Neuron (in vitro differentiated cells): ENCODE data around the gene PTCHD4.
"Not testable (repeated sequence)": the region's sequence is repeated elsewhere in the genome, so short reads cannot be mapped to it uniquely, and the experiment has no call there.

ENCODE experiments used
- H2AFZ ChIP-seq: one replicate; pipeline ENCODE4 v1.6.1; 2013; ENCODE audit warnings: low read depth, mild to moderate bottlenecking, inconsistent platforms, low read length, moderate library complexity
- H3K27me3 ChIP-seq: one replicate; pipeline ENCODE4 v1.6.1; 2013; ENCODE audit warnings: low read length; ENCODE audit not compliant: insufficient read depth
- H3K36me3 ChIP-seq: one replicate; pipeline ENCODE4 v1.6.1; 2013; ENCODE audit warnings: low read length; ENCODE audit not compliant: insufficient read depth
- H3K4me1 ChIP-seq: one replicate; pipeline ENCODE4 v1.6.1; 2013; ENCODE audit warnings: low read length; ENCODE audit not compliant: insufficient read depth
- H3K4me3 ChIP-seq: 2 replicates; pipeline ENCODE4 v1.5.1; 2013; ENCODE audit warnings: mild to moderate bottlenecking, low read length, moderate library complexity
- H3K9me3 ChIP-seq: one replicate; pipeline ENCODE4 v1.6.1; 2013; ENCODE audit warnings: low read length

The PTCHD4 gene

DNA sequence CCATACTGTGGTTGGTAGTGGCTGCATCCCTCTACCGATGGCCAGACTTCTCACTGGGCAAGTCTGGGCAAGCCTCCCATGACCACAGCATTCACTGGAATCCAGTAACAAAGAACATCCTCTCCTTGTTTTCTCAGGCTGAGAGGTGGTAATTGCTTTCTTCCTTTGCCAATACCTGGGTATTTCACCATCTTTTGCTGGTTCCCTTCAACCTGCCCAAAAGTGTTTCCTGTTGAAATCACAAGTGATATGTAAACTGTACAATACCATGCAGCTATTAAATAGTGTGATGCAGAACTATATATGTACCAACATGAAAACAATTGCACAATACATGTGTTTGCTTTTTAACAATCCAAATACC lies at the start of gene PTCHD4:
Gene PTCHD4 (minus strand): TSS at position 55 of the 364 bp plus-strand sequence. CDS start 42,240 bp downstream, outside the sequence.
- no peaks in the 10 kb centered on the region for H3K9me3 ChIP-seq
- peak within 1 kb of the TSS; percentile 54 for H3K4me3 ChIP-seq
- H3K4me1 ChIP-seq: peaks cover 23% of the 10 kb centered on the region

DNA sequence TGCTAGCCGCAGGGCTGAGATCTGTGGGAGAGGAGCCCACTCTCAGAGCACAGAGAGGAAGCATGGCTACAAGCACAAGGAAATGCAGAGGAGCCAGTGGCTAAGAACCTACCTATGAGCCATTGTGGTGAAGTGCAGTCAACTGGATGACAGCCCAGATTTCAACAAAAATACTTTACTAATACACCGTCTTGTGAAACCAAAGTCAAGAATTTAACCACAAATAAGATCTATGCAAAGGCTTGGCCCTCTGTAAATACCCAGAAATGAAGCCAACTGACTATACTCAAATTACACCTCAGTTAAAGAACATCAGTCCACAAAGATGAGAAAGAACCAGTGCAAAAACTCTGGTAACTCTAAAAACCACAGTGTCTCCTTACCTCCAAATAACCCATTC lies 40.1 kb upstream of the PTCHD4 start:
- Histone ChIP-seq H2AFZ (no peak overlapping the region), H3K4me3 (no peak overlapping the region), H3K36me3 (no peaks in the 10 kb centered on the region), H3K9me3 (no peaks in the 10 kb centered on the region), H3K4me1 (no peaks in the 10 kb centered on the region), H3K27me3 (no peaks in the 10 kb centered on the region)

More for the DNA sequence above, at the start of gene PTCHD4:
- Histone ChIP-seq H3K36me3 (no peaks in the 10 kb centered on the region), H2AFZ (peak within 1 kb of the TSS; percentile 86), H3K27me3 (no peaks in the 10 kb centered on the region)

DNA sequence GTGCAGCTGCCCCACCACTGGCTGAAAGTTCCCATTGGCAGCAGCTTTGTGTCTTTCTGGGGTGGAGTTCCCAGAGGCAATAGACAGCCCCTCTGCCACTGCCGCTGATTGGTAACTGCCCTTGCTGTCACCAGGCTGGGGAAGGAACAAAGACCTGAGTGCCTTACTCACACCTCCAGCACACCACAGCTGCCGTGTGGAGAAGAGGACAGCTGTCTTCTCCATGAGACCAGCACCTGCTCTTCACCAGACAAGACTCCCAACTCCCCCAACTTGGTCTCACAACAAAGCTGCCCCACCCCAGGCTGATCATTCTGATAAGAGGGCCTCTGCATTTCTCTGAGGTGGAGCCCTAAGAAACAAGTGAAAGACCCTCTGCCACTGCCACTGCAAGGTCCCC lies 39.7 kb upstream of the PTCHD4 start:
- H3K27me3 ChIP-seq: no peaks in the 10 kb centered on the region

DNA sequence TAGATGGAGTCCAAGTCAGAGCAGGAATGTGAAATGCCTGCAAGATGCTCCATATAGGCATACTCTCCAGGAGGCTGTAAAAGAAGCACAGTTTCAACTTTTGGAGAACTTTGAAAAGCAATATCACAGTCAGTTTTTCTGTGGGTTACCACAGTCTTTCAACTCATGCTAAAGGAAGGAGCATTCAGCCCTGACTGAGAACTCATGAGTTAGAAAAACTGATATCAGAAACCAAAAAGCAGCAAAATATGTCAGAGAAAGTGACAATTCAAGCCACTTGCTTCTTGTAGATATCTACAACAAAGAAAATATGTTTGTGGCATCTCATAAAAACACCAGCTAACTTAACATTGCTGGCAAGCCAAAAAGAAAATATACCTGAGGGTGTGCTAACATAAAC lies 36.1 kb upstream of the PTCHD4 start:
- no peaks in the 10 kb centered on the region for H3K9me3 ChIP-seq
- H3K36me3 ChIP-seq: no peaks in the 10 kb centered on the region
- no peaks in the 10 kb centered on the region for H3K27me3 ChIP-seq
- no peak overlapping the region for H2AFZ ChIP-seq
- no peak overlapping the region for H3K4me3 ChIP-seq
- no peaks in the 10 kb centered on the region for H3K4me1 ChIP-seq

More for the DNA sequence above, 39.7 kb upstream of the PTCHD4 start:
- no peaks in the 10 kb centered on the region for H3K9me3 ChIP-seq
- H3K4me3 ChIP-seq: no peak overlapping the region
- no peak overlapping the region for H2AFZ ChIP-seq
- H3K4me1 ChIP-seq: no peaks in the 10 kb centered on the region
- no peaks in the 10 kb centered on the region for H3K36me3 ChIP-seq

DNA sequence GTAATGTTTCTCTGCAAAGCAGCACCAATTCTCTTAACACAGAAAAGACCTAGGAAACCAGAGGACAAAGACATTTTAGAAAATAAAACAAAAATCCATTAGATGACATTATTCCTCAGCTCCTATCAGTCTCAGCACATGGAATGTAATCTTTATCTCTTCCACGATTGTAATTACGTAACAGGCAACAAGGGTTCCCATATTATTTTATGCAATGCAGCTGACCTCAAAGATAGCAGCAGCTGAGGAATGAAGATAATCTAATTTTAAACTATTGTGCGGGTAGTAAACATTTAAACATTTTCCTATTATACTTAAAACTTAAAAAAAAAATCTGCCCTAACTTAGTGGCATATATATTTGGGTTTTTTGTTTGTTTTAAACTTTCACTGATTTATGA lies 33.0 kb upstream of the PTCHD4 start:
- Histone ChIP-seq H3K9me3 (no peaks in the 10 kb centered on the region), H3K36me3 (no peaks in the 10 kb centered on the region), H3K4me1 (no peaks in the 10 kb centered on the region), H2AFZ (no peak overlapping the region), H3K27me3 (no peaks in the 10 kb centered on the region), H3K4me3 (no peak overlapping the region)

DNA sequence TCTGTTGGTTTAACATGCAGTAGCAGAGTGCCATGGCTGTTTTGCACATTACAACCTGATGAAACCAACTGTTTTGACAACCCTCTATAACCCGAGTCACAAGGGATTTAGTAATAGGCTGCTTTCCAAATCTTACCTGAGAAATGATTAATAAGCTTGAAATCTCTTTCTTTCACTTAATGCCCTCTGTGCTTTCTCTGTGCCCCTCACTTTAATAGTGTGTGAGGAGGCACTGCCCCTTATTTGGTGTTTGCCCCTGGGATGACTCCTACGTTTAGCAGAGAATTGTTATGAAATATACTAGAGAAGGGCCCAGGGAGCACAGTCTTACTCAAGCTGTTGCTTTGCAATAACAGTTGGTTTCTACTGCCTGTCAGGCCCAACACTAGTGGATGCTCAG lies 31.0 kb upstream of the PTCHD4 start:
- no peaks in the 10 kb centered on the region for H3K27me3 ChIP-seq
- H3K36me3 ChIP-seq: no peaks in the 10 kb centered on the region
- no peaks in the 10 kb centered on the region for H3K4me1 ChIP-seq
- H2AFZ ChIP-seq: no peak overlapping the region
- no peak overlapping the region for H3K4me3 ChIP-seq
- H3K9me3 ChIP-seq: no peaks in the 10 kb centered on the region

DNA sequence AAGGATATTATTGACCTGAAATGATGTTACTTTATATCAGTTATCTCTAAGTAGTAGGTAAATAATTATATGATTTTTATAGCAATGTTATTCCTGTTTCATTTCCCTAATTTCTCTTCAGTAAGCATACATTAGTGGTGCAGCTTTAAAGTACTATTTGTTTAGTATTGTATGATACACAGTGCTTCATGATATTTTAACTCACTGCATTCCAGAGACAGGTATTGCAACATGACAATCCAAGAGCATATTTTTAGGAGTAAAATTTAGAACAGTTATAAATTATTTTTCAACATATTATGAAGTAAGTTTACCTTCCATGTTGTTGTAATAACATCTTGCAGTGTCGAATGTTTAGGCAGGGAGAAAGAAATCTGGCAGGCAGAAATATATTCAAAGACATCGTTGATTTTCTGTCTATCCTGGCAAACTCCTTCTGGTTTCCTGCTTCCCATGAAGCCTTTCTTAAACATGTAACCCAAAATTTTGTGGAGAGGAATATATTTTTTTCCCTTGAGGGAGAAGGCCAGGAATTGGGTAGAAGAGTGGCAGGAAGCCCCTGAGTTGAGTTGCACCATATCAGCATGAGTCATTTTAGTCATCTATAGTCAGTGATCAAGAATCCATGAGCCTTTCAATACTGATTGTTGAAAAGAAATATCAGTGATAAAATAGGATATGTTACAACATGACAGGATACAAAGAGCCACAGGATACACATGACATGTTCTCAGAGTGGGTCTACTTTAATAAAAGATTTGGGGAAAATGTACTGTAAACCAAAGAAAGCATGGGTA lies 29.0 kb upstream of the PTCHD4 start:
- Histone ChIP-seq H3K36me3 (no peaks in the 10 kb centered on the region), H3K27me3 (no peaks in the 10 kb centered on the region)

DNA sequence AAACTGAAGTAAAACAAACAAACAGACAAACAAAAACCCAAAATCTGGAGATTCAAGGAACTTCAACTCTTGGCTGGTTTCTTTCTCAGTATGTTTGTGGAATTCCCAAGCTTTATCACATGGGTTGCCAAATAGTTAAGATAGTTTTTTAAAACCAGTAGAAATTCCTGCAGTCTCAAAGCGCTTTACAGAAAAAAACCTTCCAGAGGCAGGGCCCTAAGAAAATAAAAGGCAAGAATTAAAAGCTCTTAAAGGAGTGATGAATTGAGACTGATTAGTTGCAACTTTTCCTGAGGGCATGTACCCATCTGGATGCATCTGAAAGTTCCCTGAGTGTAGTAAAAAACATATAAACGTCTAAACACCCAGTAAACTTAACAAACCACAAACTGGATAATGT lies 25.9 kb upstream of the PTCHD4 start:
- H3K4me3 ChIP-seq: no peak overlapping the region
- no peak overlapping the region for H2AFZ ChIP-seq
- no peaks in the 10 kb centered on the region for H3K27me3 ChIP-seq
- no peaks in the 10 kb centered on the region for H3K9me3 ChIP-seq
- H3K36me3 ChIP-seq: no peaks in the 10 kb centered on the region
- H3K4me1 ChIP-seq: no peaks in the 10 kb centered on the region

More for the DNA sequence above, 29.0 kb upstream of the PTCHD4 start:
- H2AFZ ChIP-seq: no peak overlapping the region
- H3K4me3 ChIP-seq: no peak overlapping the region
- H3K4me1 ChIP-seq: no peaks in the 10 kb centered on the region
- no peaks in the 10 kb centered on the region for H3K9me3 ChIP-seq

DNA sequence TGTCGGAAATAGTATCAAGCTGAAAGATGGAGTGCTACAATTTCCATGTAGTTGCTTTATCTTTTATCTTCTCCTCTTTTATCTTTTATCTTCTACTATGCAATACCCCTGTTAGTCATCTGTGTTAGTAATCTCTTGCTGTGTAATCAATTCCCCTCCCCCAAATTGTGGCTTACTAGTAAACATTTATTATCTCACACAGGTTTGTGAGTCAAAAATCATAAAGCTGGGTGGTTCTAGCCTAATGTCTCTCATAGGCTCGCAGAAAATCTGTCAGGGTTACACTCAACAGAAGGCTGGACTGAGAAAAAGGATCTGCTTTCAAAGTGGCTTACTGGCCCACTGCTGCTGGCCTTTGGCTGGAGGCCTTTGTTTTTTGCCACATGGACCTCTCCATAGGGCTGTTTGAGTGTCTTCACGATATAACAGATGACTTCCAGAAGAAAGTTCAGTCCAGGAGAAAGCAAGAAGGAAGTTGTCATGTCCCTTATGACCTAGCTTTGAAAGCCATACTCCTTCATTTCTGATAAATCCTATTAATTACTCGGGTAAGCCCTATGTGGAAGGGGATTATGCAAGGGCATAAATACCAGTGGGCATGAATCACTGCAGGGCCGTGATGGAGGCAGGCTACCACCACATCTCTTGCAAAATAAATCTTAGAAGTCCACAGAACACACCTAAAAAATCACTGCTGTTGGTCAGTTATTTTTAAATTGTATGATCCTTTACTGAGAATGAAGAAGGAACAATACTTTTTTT lies 24.5 kb upstream of the PTCHD4 start:
- Histone ChIP-seq H3K4me1 (no peaks in the 10 kb centered on the region), H3K36me3 (no peaks in the 10 kb centered on the region), H3K4me3 (no peak overlapping the region), H3K27me3 (no peaks in the 10 kb centered on the region), H3K9me3 (no peaks in the 10 kb centered on the region), H2AFZ (no peak overlapping the region)

DNA sequence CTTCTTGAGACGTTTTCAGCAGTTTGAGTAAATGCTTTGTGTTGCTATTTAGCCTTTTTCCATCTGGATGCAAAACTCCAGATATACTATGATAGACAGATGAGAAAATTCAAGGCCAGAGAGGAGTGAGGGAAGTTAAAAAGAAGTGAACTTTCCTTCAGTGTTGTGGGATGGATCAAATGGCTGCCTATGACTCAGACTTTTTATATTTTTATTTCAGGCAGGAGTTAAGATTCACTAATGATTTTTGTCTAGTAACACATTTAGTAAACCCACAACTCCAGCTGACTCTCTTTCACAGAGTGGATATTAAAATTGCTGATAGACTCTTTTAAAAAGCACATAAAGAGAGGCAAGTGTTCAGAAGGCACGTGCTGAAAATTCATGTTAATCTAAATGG lies 23.2 kb upstream of the PTCHD4 start:
- Histone ChIP-seq H2AFZ (no peak overlapping the region), H3K36me3 (no peaks in the 10 kb centered on the region), H3K4me1 (no peaks in the 10 kb centered on the region), H3K27me3 (no peaks in the 10 kb centered on the region), H3K9me3 (no peaks in the 10 kb centered on the region), H3K4me3 (no peak overlapping the region)

DNA sequence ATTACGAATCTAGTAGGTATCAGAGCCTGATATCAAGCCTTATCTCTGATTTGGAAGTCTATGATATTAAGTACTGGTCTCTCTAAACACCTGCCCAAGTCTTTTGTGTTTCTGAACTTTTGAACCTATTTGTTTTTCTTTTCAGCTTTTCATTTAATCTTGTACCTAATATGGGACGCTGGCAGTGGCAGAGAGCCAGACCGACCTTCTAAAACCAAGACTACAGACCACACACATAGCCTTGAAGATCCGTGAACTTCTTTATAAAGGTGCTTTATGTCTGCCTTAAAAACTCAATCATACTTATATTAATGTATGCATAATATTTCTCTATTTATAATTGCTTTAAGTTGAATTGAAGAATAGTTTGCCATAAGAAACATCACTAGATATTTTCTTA lies 12.6 kb upstream of the PTCHD4 start:
- H3K4me3 ChIP-seq: no peak overlapping the region
- H3K27me3 ChIP-seq: no peaks in the 10 kb centered on the region
- H3K9me3 ChIP-seq: no peaks in the 10 kb centered on the region
- H3K4me1 ChIP-seq: no peaks in the 10 kb centered on the region
- H3K36me3 ChIP-seq: no peaks in the 10 kb centered on the region
- no peak overlapping the region for H2AFZ ChIP-seq

DNA sequence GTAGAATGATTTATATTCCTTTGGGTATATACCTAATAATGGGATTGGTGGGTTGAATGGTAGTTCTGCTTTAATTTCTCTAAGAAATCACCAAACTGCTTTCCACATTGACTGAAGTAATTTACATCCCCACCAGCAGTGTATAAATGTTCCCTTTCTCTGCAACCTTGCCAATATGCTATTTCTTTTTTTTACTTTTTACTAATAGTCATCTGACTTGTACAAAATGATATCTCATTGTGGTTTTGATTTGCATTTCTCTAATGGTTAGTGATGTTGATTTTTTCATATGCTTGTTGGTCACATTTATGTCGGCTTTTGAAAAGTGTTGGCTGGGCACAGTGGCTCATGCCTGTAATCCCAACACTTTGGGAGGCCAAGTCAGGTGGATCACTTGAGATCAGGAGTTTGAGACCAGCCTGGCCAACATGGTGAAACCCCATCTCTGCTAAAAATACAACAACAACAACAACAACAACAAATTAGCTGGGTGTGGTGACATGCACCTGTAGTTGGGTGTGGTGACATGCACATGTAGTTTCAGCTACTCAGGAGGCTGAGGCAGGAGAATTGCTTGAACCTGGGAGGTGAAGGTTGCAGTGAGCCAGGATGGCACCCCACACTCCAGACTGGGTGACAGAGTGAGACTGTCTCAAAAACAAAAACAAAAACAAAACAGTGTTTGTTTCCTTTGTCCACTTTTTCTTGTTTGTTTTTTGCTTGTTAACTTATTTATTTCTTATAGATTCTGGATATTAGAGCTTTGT lies 11.2 kb upstream of the PTCHD4 start:
- not testable (repeated sequence) for H3K36me3 ChIP-seq, H3K27me3 ChIP-seq, H3K4me3 ChIP-seq, H2AFZ ChIP-seq, H3K9me3 ChIP-seq, H3K4me1 ChIP-seq
